ENCODE data around the gene BAAT. TPM values are rescaled to one million over a fixed set of nuclear protein-coding genes. Genes with fewer than 3 reads are reported as not detected.

BAAT gene
- polyA plus RNA-seq, 1 donor (not counting 4 experiments of a cell fraction or from before 2014, with no cell fraction given) = 0.14 TPM

- Histone ChIP-seq H3K27me3 (ENCODE audit: control insufficient read depth, extremely low read depth, insufficient read depth, low read length) (no peaks in the 10 kb centered on the region), H4K20me1 (ENCODE audit: control insufficient read depth, extremely low read depth, insufficient read depth, low read length) (no peaks in the 10 kb centered on the region), H3K79me2 (ENCODE audit: control insufficient read depth, insufficient read depth, low read length) (no peaks in the 10 kb centered on the region), H3K9me3 (ENCODE audit: control insufficient read depth, low read depth, low read length) (no peaks in the 10 kb centered on the region), H3K36me3 (ENCODE audit: control insufficient read depth in 2 of 2, extremely low read depth in 1 of 2, insufficient read depth in 2 of 2, low read length in 2 of 2) (no peaks in the 10 kb centered on the region), H3K9ac (ENCODE audit: control insufficient read depth, extremely low read depth, insufficient read depth, low read length) (no peak overlapping the region), H3K4me3 (ENCODE audit: control insufficient read depth in 2 of 3, extremely low read depth in 1 of 3, insufficient read depth in 2 of 3, low read depth in 1 of 3, low read length in 3 of 3) (no peak overlapping the region), H2AFZ (ENCODE audit: control insufficient read depth, low read length) (no peak overlapping the region), H3K9me1 (ENCODE audit: control insufficient read depth, extremely low read depth, insufficient read depth, low read length) (no peaks in the 10 kb centered on the region), H3K4me1 (ENCODE audit: control insufficient read depth, extremely low read depth, insufficient read depth, low read length) (no peaks in the 10 kb centered on the region), H3K27ac (ENCODE audit: control insufficient read depth, insufficient read depth, low read length) (no peak overlapping the region), H3K4me2 (ENCODE audit: control insufficient read depth, extremely low read depth, insufficient read depth, low read depth, low read length) (no peak overlapping the region)
- DNase-seq (ENCODE audit: low read depth, low spot score) (no peak), FAIRE-seq (no peak)
- dilution Hi-C loops (cut with MboI; ENCODE audit: extremely low pct_ligation_motif_present, low sequenced_read_pairs) = no loop called here
- no peak for TF ChIP-seq EZH2 (IDR thresholded peaks at IDR 0.05; ENCODE audit: low read length)
- no peak for TF ChIP-seq CTCF (optimal IDR thresholded peaks at IDR 0.05 in 1 of 3, IDR thresholded peaks at IDR 0.05 in 1 of 3, conservative IDR thresholded peaks at IDR 0.05 in 1 of 3; ENCODE audit: extremely low read depth in 1 of 3, insufficient read depth in 2 of 3, low read length in 3 of 3)
Measured at GRCh38 chr9:101317735-101318134, 67.1 kb downstream of the BAAT start.

- H3K4me3 ChIP-seq (ENCODE audit: control insufficient read depth in 2 of 3, extremely low read depth in 1 of 3, insufficient read depth in 2 of 3, low read depth in 1 of 3, low read length in 3 of 3) = no peak overlapping the region
- no peaks in the 10 kb centered on the region for H3K9me1 ChIP-seq (ENCODE audit: control insufficient read depth, extremely low read depth, insufficient read depth, low read length)
- no peak overlapping the region for H2AFZ ChIP-seq (ENCODE audit: control insufficient read depth, low read length)
- FAIRE-seq (no peak), DNase-seq (ENCODE audit: low read depth, low spot score) (no peak)
- H3K36me3 ChIP-seq (ENCODE audit: control insufficient read depth in 2 of 2, extremely low read depth in 1 of 2, insufficient read depth in 2 of 2, low read length in 2 of 2) = no peaks in the 10 kb centered on the region
- no peaks in the 10 kb centered on the region for H3K9me3 ChIP-seq (ENCODE audit: control insufficient read depth, low read depth, low read length)
- H3K4me2 ChIP-seq (ENCODE audit: control insufficient read depth, extremely low read depth, insufficient read depth, low read depth, low read length) = no peak overlapping the region
- H4K20me1 ChIP-seq (ENCODE audit: control insufficient read depth, extremely low read depth, insufficient read depth, low read length) = no peaks in the 10 kb centered on the region
- no peaks in the 10 kb centered on the region for H3K27me3 ChIP-seq (ENCODE audit: control insufficient read depth, extremely low read depth, insufficient read depth, low read length)
- no peak overlapping the region for H3K27ac ChIP-seq (ENCODE audit: control insufficient read depth, insufficient read depth, low read length)
- H3K9ac ChIP-seq (ENCODE audit: control insufficient read depth, extremely low read depth, insufficient read depth, low read length) = no peak overlapping the region
- no peaks in the 10 kb centered on the region for H3K79me2 ChIP-seq (ENCODE audit: control insufficient read depth, insufficient read depth, low read length)
- dilution Hi-C loops (cut with MboI; ENCODE audit: extremely low pct_ligation_motif_present, low sequenced_read_pairs) = no loop called here
- TF ChIP-seq EZH2 (IDR thresholded peaks at IDR 0.05; ENCODE audit: low read length) = no peak
- no peak for TF ChIP-seq CTCF (optimal IDR thresholded peaks at IDR 0.05 in 1 of 3, IDR thresholded peaks at IDR 0.05 in 1 of 3, conservative IDR thresholded peaks at IDR 0.05 in 1 of 3; ENCODE audit: extremely low read depth in 1 of 3, insufficient read depth in 2 of 3, low read length in 3 of 3)
- H3K4me1 ChIP-seq (ENCODE audit: control insufficient read depth, extremely low read depth, insufficient read depth, low read length) = no peaks in the 10 kb centered on the region
Measured at GRCh38 chr9:101315112-101315450, 69.7 kb downstream of the BAAT start.

Measured in keratinocyte (primary cell).